A673 (cell line): ENCODE measurements around the gene PIGX.

Experiments
- CTCF ChIP-seq: fragments of 300-800, 200-600 bp; sonication (generic); conservative IDR thresholded peaks from 2 replicates; pipeline ENCODE4 v1.5.1; 2017; ENCODE audit warnings: low read depth, mild to moderate bottlenecking, antibody characterized with exemption, low read length, moderate library complexity, mixed read lengths
- EZH2 ChIP-seq: fragments of 200-600 bp; sonication (generic); IDR thresholded peaks from 2 replicates; pipeline ENCODE4 v1.6.1; 2017; ENCODE audit warnings: borderline replicate concordance, low read depth, mild to moderate bottlenecking, mixed read lengths, antibody characterized with exemption, low read length; ENCODE audit not compliant: poor library complexity, severe bottlenecking

GRCh38 chr3:196736670-196737374, 24.6 kb downstream of the PIGX start:
- TF ChIP-seq CTCF: no peak
- TF ChIP-seq EZH2: no peak
